ENCODE data around the gene LPP. TPM values are rescaled to one million over a fixed set of nuclear protein-coding genes. Genes with fewer than 3 reads are reported as not detected.

LPP gene
- total RNA-seq, 4 donors from 2014 or later: 56.0 to 65.7 (median 58.1) TPM

DNA sequence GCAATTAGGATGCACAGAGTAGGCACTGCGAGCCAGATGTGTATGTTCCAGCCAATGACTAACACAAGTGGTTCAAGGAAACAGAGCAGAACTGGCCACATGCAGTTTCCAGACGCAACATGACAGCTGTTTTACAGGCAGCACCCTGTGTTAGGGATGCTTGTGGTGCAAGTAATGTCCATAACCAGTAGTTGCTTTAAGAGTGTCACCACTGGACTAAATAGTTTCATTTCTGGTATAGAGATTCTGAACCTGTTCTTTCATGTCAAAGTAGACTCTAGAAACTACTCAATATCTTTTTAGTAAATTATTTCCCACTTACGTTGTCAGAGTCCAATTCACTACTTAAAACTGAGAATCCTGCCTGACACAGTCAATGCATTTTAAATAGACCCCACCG, 14.5 kb upstream of the LPP start:
- ATAC-seq (no peak), DNase-seq (no peak)
- Histone ChIP-seq H3K9me3 (no peaks in the 10 kb centered on the region), H3K4me3 (no peak overlapping the region), H3K27me3 (no peaks in the 10 kb centered on the region), H3K36me3 (no peaks in the 10 kb centered on the region), H3K4me1 (no peaks in the 10 kb centered on the region), H3K27ac (no peak overlapping the region)
- intact Hi-C loops (cut with DNase I; ENCODE audit: low total_unique reads): no loop called here
- TF ChIP-seq POLR2A (IDR thresholded peaks at IDR 0.05) (no peak), CTCF (IDR thresholded peaks at IDR 0.05 in 4 of 5, conservative IDR thresholded peaks at IDR 0.05 in 1 of 5) (no peak)
- in situ Hi-C loops (cut with MboI; ENCODE audit: low sequenced_read_pairs in 4 of 4): no loop called here

- Histone ChIP-seq H3K4me1 (no peaks in the 10 kb centered on the region), H3K4me3 (no peak overlapping the region), H3K27ac (no peak overlapping the region), H3K27me3 (no peaks in the 10 kb centered on the region), H3K9me3 (no peaks in the 10 kb centered on the region), H3K36me3 (no peaks in the 10 kb centered on the region)
- in situ Hi-C loops (cut with MboI; ENCODE audit: low sequenced_read_pairs in 4 of 4): no loop called here
- intact Hi-C loops (cut with DNase I; ENCODE audit: low total_unique reads): no loop called here
- TF ChIP-seq CTCF (IDR thresholded peaks at IDR 0.05 in 4 of 5, conservative IDR thresholded peaks at IDR 0.05 in 1 of 5): no peak
- no peak for TF ChIP-seq POLR2A (IDR thresholded peaks at IDR 0.05)
- ATAC-seq (peak; percentile 45 to 82), DNase-seq (no peak)
Observed at GRCh38 chr3:188146219-188146618, 7.7 kb upstream of the LPP start.

DNA sequence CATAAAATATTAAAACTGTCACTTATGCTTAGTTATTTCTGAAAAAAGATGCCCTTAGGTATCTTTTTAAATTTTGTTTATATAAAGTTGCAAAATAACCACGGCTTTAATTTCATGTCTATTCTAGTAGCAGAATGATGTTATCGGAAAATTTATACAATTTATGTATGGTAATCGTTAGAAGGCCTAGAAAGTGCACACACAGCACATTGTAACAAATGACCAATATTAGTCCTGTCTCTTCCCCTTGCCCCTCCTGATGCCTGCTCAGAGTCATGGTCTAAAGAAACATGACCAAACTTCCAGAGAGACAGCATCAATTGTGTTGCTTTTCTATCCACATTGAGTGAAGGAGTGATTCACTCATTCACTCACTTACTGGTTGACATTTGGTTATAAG, 6.2 kb upstream of the LPP start:
- Histone ChIP-seq H3K27me3 (no peaks in the 10 kb centered on the region), H3K9me3 (no peaks in the 10 kb centered on the region), H3K4me3 (no peak overlapping the region), H3K27ac (no peak overlapping the region), H3K36me3 (no peaks in the 10 kb centered on the region), H3K4me1 (peaks cover 5 to 8% of the 10 kb centered on the region in 2 donors)
- intact Hi-C loops (cut with DNase I; ENCODE audit: low total_unique reads): no loop called here
- DNase-seq: no peak
- in situ Hi-C loops (cut with MboI; ENCODE audit: low sequenced_read_pairs in 4 of 4): no loop called here
- TF ChIP-seq POLR2A (IDR thresholded peaks at IDR 0.05): no peak
- no peak for ATAC-seq

DNA sequence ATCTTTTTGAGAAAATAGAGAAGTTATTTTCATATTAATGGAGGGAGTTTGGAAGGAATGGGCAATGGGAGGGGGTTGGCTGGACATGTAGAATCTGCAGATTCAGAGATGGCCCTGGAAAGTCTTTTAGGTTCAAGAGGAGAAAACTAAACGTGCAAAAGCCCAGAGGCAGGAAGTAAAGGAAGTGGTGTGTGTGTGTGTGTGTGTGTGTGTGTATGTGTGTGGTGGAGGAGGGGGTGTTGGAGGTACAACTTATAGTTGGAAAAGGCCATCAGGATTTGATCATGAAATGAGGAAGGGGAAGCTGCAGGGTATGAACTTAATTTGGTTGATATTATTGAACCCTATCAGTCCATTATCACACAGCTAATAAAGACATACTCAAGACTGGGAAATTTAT, 5.6 kb upstream of the LPP start:
- Histone ChIP-seq H3K9me3 (no peaks in the 10 kb centered on the region), H3K4me3 (no peak overlapping the region), H3K27ac (no peak overlapping the region), H3K4me1 (peaks cover 7 to 10% of the 10 kb centered on the region in 2 donors), H3K27me3 (no peaks in the 10 kb centered on the region), H3K36me3 (no peaks in the 10 kb centered on the region)
- in situ Hi-C loops (cut with MboI; ENCODE audit: low sequenced_read_pairs in 4 of 4) (no loop called here), intact Hi-C loops (cut with DNase I; ENCODE audit: low total_unique reads) (no loop called here)
- no peak for TF ChIP-seq POLR2A (IDR thresholded peaks at IDR 0.05)
- no peak for TF ChIP-seq CTCF (IDR thresholded peaks at IDR 0.05 in 4 of 5, conservative IDR thresholded peaks at IDR 0.05 in 1 of 5)
- ATAC-seq (no peak), DNase-seq (no peak)

GRCh38 chr3:188149587-188149986, 4.4 kb upstream of the LPP start:
- ATAC-seq (no peak), DNase-seq (no peak)
- Histone ChIP-seq H3K27me3 (no peaks in the 10 kb centered on the region), H3K27ac (no peak overlapping the region), H3K9me3 (no peaks in the 10 kb centered on the region), H3K4me3 (no peak overlapping the region), H3K4me1 (peaks cover 7 to 11% of the 10 kb centered on the region in 2 donors), H3K36me3 (no peaks in the 10 kb centered on the region)
- TF ChIP-seq CTCF (IDR thresholded peaks at IDR 0.05 in 4 of 5, conservative IDR thresholded peaks at IDR 0.05 in 1 of 5) (no peak), POLR2A (IDR thresholded peaks at IDR 0.05) (no peak)
- intact Hi-C loops (cut with DNase I; ENCODE audit: low total_unique reads) (no loop called here), in situ Hi-C loops (cut with MboI; ENCODE audit: low sequenced_read_pairs in 4 of 4) (no loop called here)

Measured in gastrocnemius medialis (tissue), 4 donors.